HEK293 (cell line): ENCODE measurements around the gene IDNK.

ENCODE experiments used
- CTCF ChIA-PET: fragments of 350-600 bp; formaldehyde crosslinking; extraction: SDS; loops from one replicate; lab custom pipeline; 2021; ENCODE audit warnings: antibody characterized with exemption; lab: Yijun Ruan, JAX
- POLR2A ChIA-PET: fragments of 300-600 bp; formaldehyde crosslinking; extraction: SDS; loops from one replicate; lab custom pipeline; 2020; ENCODE audit warnings: antibody characterized with exemption, inconsistent platforms; lab: Yijun Ruan, JAX
- H3K27ac ChIP-seq: fragments of 200-500 bp; sonication (Bioruptor generic); 2 replicates; pipeline ENCODE4 v1.5.1; 2014; ENCODE audit warnings: low read depth, low read length, control low read depth, inconsistent platforms; ENCODE audit errors: extremely low read depth
- H3K36me3 ChIP-seq, 2 experiments: fragments of 200-500 bp in 1 of 2; sonication (Bioruptor generic) in 1 of 2; 1 replicate in 1 of 2; 2 replicates in 1 of 2; pipeline ENCODE4 v1.5.1; 2014 to 2017; ENCODE audit warnings: inconsistent platforms in 2 of 2, low read length in 2 of 2; ENCODE audit not compliant: control insufficient read depth in 2 of 2, insufficient read depth in 1 of 2
- H3K4me1 ChIP-seq: fragments of 200-500 bp; sonication (Bioruptor generic); 2 replicates; pipeline ENCODE4 v1.5.1; 2014; ENCODE audit warnings: mild to moderate bottlenecking, low read length, inconsistent platforms; ENCODE audit not compliant: control insufficient read depth, insufficient read depth
- H3K4me3 ChIP-seq: 2 replicates; pipeline ENCODE4 v1.5.1; 2011; ENCODE audit warnings: low read depth, mild to moderate bottlenecking, control low read depth, low read length, moderate library complexity
- H3K9me3 ChIP-seq: fragments of 200-500 bp; sonication (Bioruptor generic); 2 replicates; pipeline ENCODE4 v1.5.1; 2014; ENCODE audit warnings: low read depth, low read length, inconsistent platforms; ENCODE audit not compliant: control insufficient read depth, insufficient read depth
- KLF1 ChIP-seq: fragments of 450-650 bp; formaldehyde crosslinking; IDR thresholded peaks from 2 replicates; pipeline ENCODE4 v1.5.1; 2016; ENCODE audit warnings: missing biosample characterization, missing genetic modification characterization
- MYNN ChIP-seq: fragments of 450-650 bp; formaldehyde crosslinking; IDR thresholded peaks from 2 replicates; pipeline ENCODE4 v1.5.1; 2016; ENCODE audit warnings: missing biosample characterization, missing genetic modification characterization, borderline replicate concordance
- SETDB1 ChIP-seq: IDR thresholded peaks from one replicate; pipeline ENCODE4 v1.6.1; 2017; ENCODE audit warnings: mild to moderate bottlenecking, low read length, moderate library complexity, mixed read lengths; ENCODE audit not compliant: insufficient read length
- TSHZ1 ChIP-seq: fragments of 450-650 bp; formaldehyde crosslinking; IDR thresholded peaks from 2 replicates; pipeline ENCODE4 v1.5.1; 2016; ENCODE audit warnings: missing biosample characterization, missing genetic modification characterization, borderline replicate concordance
- WT1 ChIP-seq: fragments of 450-650 bp; formaldehyde crosslinking; IDR thresholded peaks from 2 replicates; pipeline ENCODE4 v1.5.1; 2016; ENCODE audit warnings: missing biosample characterization, missing genetic modification characterization
- ZBTB11 ChIP-seq: fragments of 450-650 bp; formaldehyde crosslinking; conservative IDR thresholded peaks from 2 replicates; pipeline ENCODE4 v1.5.1; 2016; ENCODE audit warnings: low read depth, missing biosample characterization, missing genetic modification characterization
- ZBTB21 ChIP-seq: fragments of 450-650 bp; formaldehyde crosslinking; IDR thresholded peaks from 2 replicates; pipeline ENCODE4 v1.5.1; 2017; ENCODE audit warnings: missing biosample characterization, missing genetic modification characterization
- ZEB2 ChIP-seq: fragments of 450-650 bp; formaldehyde crosslinking; IDR thresholded peaks from 2 replicates; pipeline ENCODE4 v1.5.1; 2016; ENCODE audit warnings: missing biosample characterization, missing genetic modification characterization
- ZFP69B ChIP-seq: fragments of 450-650 bp; formaldehyde crosslinking; IDR thresholded peaks from 2 replicates; pipeline ENCODE4 v1.5.1; 2016; ENCODE audit warnings: missing biosample characterization, missing genetic modification characterization
- ZNF10 ChIP-seq: fragments of 450-650 bp; formaldehyde crosslinking; IDR thresholded peaks from 2 replicates; pipeline ENCODE4 v1.5.1; 2017; ENCODE audit warnings: missing biosample characterization, missing genetic modification characterization
- ZNF148 ChIP-seq: fragments of 450-650 bp; formaldehyde crosslinking; IDR thresholded peaks from 2 replicates; pipeline ENCODE4 v1.5.0; 2017; ENCODE audit warnings: missing biosample characterization, missing genetic modification characterization, borderline replicate concordance
- ZNF274 ChIP-seq, 2 experiments: fragments of 200-500 bp in 1 of 2; fragments of 450-650 bp in 1 of 2; sonication (Bioruptor generic) in 1 of 2; formaldehyde crosslinking in 1 of 2; IDR thresholded peaks; 2 replicates each; pipeline versions ENCODE4 v1.5.1 to v1.6.1; 2014 to 2016; ENCODE audit warnings: borderline replicate concordance in 1 of 2, inconsistent platforms in 1 of 2, low read length in 1 of 2, missing biosample characterization in 1 of 2, missing genetic modification characterization in 1 of 2
- ZNF391 ChIP-seq: fragments of 450-650 bp; formaldehyde crosslinking; IDR thresholded peaks from 2 replicates; pipeline ENCODE4 v1.5.1; 2016; ENCODE audit warnings: low read depth, missing biosample characterization, missing genetic modification characterization, borderline replicate concordance
- ZNF398 ChIP-seq: fragments of 450-650 bp; formaldehyde crosslinking; IDR thresholded peaks from 2 replicates; pipeline ENCODE4 v1.5.1; 2017; ENCODE audit warnings: missing biosample characterization, missing genetic modification characterization
- ZNF423 ChIP-seq: fragments of 450-650 bp; formaldehyde crosslinking; IDR thresholded peaks from 2 replicates; pipeline ENCODE4 v1.5.1; 2016; ENCODE audit warnings: missing biosample characterization, missing genetic modification characterization
- ZNF600 ChIP-seq: fragments of 450-650 bp; formaldehyde crosslinking; IDR thresholded peaks from 2 replicates; pipeline ENCODE4 v1.5.1; 2016; ENCODE audit warnings: missing biosample characterization, missing genetic modification characterization
- ZSCAN16 ChIP-seq: fragments of 450-650 bp; formaldehyde crosslinking; IDR thresholded peaks from 2 replicates; pipeline ENCODE4 v1.5.1; 2016; ENCODE audit warnings: missing biosample characterization, missing genetic modification characterization

Gene IDNK

GRCh38 chr9:83681490-83681889, 58.5 kb downstream of the IDNK start:
- ChIA-PET CTCF (interaction anchor here (0.5 kb wide), 1 partner anchor 15 kb away, joined by 5 read pairs; no protein-coding TSS in a partner anchor), POLR2A (no interaction called here)
- no peaks in the 10 kb centered on the region for H3K9me3 ChIP-seq
- H3K36me3 ChIP-seq, result peaks cover 5 to 53% of the 10 kb centered on the region in 2 experiments
- no peaks in the 10 kb centered on the region for H3K4me1 ChIP-seq
- no peak for TF ChIP-seq ZNF391 (tag by site-specific recombination)
- TF ChIP-seq ZNF148 (tag by site-specific recombination), result no peak
- no peak for TF ChIP-seq ZNF398 (tag by site-specific recombination)
- no peak for TF ChIP-seq ZNF274 (IDR thresholded peaks at IDR 0.05; ENCODE audit: low read length)
- no peak for TF ChIP-seq ZNF274 (tag by site-specific recombination; IDR thresholded peaks at IDR 0.05; ENCODE audit: borderline replicate concordance)
- no peak for TF ChIP-seq SETDB1
- no peak for TF ChIP-seq KLF1 (tag by site-specific recombination)
- no peak for TF ChIP-seq WT1 (tag by site-specific recombination)
- TF ChIP-seq TSHZ1 (tag by site-specific recombination), result no peak
- no peak for TF ChIP-seq ZNF423 (tag by site-specific recombination)
- TF ChIP-seq ZEB2 (tag by site-specific recombination), result no peak
- no peak for TF ChIP-seq ZBTB21 (tag by site-specific recombination)
- no peak for TF ChIP-seq MYNN (tag by site-specific recombination)
- no peak for TF ChIP-seq ZFP69B (tag by site-specific recombination)
- TF ChIP-seq, all 188 proteins: peak for 0
- Histone ChIP-seq H3K4me3 (no peak overlapping the region), H3K27ac (no peak overlapping the region)

GRCh38 chr9:83688921-83689320, 66.0 kb downstream of the IDNK start:
- H3K27ac ChIP-seq, result no peak overlapping the region
- POLR2A ChIA-PET, result no interaction called here
- CTCF ChIA-PET, result interaction anchor here (1.1 kb wide), 1 partner anchor 221 kb away, joined by 4 read pairs; no protein-coding TSS in a partner anchor

More at GRCh38 chr9:83688921-83689320, 66.0 kb downstream of the IDNK start:
- 0 out of 2 replicates have a peak, but pooled peaks cover 5% of the 10 kb centered on the region for H3K4me1 ChIP-seq
- peaks cover 0 to 3% of the 10 kb centered on the region in 2 experiments; a peak in 2 of 3 replicates for H3K36me3 ChIP-seq
- TF ChIP-seq ZNF600 (tag by site-specific recombination) (no peak), ZNF10 (0 out of 2 replicates have a peak, but pooled peaks have one; percentile 68), ZSCAN16 (tag by site-specific recombination) (no peak), ZBTB11 (tag by site-specific recombination) (no peak)
- no peaks in the 10 kb centered on the region for H3K9me3 ChIP-seq
- H3K4me3 ChIP-seq, result no peak overlapping the region
